UCSD-AML1 (cell line): Measurements from ENCODE around the gene CACFD1.
A peak's percentile ranks its signal among the peaks of the same experiment; 100 is the strongest.

ENCODE experiments used
- DNase-seq: peaks from one replicate; lab custom pipeline; 2025; ENCODE audit not compliant: unreplicated experiment; lab: John Stamatoyannopoulos, UW

Gene CACFD1

GRCh38 chr9:133459476-133460404, at the start of gene CACFD1:
TSS of gene CACFD1 (plus strand) at chr9:133459978. CDS start at chr9:133460067, 89 bp downstream.
- peak; percentile 96 for DNase-seq

DNA sequence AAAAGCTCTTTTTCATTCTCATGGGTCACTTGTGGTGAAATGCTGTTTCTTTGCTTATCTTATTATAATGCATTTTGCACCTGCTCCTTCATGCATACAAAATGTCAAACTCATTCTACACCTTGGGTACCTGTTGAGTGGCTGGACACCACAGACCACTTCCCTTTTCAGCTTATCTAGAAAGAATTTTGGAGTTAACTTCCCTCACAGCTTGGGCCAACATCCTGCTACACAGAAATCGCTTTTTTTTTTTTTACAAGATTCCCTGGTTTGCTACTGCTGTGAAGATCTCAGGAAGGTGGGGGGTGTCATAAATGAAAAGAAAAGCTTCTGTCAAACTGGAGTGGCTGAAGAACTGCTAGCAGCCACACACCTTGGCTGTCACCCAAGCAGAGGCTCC, 44.6 kb upstream of the CACFD1 start:
- no peak for DNase-seq

- peak; percentile 93 for DNase-seq
Measured at GRCh38 chr9:133417541-133418461, 42.0 kb upstream of the CACFD1 start, which contains the start of gene REXO4. TSS of gene REXO4 (minus strand) at chr9:133418010. CDS start at chr9:133417844, 166 bp downstream.

DNA sequence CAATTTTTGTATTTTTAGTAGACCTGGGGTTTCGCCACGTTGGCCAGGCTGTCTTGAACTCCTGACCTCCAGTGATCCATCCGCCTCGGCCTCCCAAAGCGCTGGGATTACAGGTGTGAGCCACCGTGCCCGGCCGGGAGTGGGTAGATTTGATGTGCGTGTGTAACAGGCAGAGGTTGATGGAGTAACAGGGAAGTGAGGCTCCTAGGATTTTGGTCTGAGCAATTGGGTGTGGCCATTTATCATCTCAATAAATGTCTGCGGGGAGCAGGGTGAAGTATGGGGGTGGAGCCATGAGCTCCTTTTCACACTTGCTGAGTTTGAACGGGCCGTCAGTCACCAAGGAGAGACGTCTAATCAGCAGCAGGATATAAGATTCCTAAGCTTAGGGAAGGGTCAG, 40.8 kb upstream of the CACFD1 start:
- DNase-seq, result no peak

GRCh38 chr9:133420392-133420827, 39.4 kb upstream of the CACFD1 start:
- no peak for DNase-seq

DNA sequence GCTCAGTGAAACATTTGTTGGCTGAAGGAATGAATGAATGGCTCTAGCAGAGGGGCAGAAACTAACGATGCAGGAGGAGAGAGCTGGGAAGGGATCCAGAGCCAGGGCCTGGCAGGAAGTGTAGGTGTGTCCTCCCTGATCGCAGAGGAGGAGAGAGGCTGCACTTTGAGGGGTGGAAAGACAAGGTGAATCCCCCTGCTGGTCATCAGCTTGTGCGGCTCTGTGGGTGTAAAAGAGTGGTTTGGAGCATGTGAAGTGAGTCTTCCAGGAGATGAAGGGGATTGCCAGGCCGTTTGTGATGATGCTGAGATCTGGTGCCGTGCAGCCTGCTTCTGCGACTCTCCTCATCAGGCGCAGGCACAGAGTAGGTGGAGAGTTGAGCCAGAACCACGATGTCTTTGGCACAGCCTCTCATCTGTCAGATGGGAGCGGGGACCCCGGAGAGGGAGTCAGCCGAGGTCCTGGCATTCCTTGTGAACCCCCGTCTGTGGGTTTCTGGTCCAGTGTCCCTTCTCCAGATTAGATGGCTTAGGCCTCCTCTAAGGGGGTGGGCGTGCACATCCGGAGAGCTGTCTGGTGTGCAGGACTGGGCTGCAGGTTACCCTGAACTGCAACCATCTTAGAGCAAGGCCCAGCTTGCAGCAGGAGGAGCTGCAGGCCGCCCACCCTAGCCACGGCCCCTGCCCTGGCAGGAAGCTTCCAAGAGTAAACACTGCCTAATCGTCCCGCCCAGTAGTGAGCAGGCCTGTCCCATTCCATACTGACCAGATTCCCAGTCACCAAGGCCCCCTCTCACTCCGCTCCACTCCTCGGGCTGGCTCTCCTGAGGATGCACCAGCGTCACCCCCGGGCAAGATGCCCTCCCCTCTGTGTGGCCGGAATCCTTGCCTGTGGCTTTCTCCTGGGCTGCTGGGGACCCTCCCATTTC, 37.9 kb upstream of the CACFD1 start, which contains the start of gene ADAMTS13:
ADAMTS13 (plus strand) TSS at position 753 of the 928 bp plus-strand sequence; CDS start at position 830, 77 bp downstream.
- no peak for DNase-seq

DNA sequence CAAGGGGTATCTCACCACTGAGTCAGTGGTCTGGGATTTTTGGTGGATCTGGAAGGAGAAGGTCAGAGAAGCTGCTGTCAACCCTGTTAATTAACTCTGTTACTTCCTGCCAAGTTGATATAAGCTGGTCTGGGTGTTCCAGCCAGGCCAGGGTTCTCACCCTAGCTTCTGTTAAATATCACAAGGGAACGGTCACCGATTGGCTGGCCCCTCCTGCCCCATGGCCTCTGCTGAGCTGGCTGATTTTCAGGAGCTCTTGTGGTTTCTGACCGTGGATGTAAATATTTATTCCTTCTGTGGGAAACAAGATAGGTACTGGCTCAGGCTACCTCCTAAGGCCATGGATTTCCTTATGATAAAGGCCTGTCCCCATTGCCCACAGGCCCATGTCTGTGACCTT, 36.6 kb upstream of the CACFD1 start:
- DNase-seq, result no peak

GRCh38 chr9:133424187-133424586, 35.6 kb upstream of the CACFD1 start:
- DNase-seq, result no peak

DNA sequence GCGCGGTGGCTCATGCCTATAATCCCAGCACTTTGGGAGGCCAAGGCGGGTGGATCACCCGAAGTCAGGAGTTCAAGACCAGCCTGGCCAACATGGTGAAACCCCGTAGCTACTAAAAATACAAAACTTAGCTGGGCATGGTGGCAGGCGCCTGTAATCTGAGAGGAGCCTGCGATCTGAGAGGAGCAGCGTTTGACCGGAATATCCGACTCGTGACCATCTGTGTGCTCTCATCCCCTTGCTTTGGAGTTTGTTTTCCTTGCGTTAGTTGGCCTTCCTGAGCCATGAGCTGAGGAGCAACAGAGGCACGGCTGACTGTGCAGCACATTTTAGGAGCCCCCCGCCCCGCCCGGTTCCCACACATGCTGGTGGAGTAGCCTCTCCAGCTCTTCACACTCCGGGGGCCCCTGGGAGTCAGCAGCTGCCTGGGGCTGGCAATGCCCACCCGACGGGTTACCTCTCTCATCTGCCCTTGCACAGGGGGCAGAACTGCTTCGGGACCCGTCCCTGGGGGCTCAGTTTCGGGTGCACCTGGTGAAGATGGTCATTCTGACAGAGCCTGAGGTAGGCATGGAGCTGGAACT, 34.6 kb upstream of the CACFD1 start:
- no peak for DNase-seq

DNA sequence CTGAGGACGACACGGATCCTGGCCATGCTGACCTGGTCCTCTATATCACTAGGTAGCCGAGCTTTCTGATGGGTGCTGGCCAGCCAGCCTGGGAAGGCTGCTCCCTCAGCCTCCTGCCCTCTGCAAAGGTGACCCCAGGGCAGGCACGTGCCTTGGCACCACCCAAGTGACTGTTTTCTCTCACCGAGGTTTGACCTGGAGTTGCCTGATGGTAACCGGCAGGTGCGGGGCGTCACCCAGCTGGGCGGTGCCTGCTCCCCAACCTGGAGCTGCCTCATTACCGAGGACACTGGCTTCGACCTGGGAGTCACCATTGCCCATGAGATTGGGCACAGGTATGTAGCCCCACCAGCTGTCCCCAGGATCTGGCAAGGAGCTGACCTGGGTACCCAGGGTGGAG, 33.8 kb upstream of the CACFD1 start:
- DNase-seq, result no peak

- DNase-seq, result no peak
Measured at GRCh38 chr9:133427658-133428348, 32.0 kb upstream of the CACFD1 start.

GRCh38 chr9:133428617-133429101, 31.1 kb upstream of the CACFD1 start:
- DNase-seq, result no peak

DNA sequence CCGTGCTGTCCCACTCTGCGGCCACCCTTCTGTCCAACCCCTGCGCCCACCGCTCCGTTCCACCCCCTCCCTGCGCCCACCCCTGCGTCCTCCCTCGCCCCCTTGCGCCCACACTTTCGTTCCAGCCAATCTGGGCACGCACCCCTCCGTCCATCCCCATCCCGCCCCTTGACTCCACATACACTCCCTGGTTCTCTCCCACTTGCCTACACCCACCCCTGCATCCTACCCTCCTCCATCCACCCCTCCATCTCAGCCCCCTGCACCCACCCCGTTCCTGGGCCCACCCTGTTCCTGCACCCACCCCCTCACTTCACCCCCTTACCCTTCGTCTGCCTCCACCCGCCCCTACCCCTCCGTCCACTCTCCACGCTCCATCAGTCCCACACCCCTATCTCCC, 30.6 kb upstream of the CACFD1 start:
- DNase-seq, result no peak

DNA sequence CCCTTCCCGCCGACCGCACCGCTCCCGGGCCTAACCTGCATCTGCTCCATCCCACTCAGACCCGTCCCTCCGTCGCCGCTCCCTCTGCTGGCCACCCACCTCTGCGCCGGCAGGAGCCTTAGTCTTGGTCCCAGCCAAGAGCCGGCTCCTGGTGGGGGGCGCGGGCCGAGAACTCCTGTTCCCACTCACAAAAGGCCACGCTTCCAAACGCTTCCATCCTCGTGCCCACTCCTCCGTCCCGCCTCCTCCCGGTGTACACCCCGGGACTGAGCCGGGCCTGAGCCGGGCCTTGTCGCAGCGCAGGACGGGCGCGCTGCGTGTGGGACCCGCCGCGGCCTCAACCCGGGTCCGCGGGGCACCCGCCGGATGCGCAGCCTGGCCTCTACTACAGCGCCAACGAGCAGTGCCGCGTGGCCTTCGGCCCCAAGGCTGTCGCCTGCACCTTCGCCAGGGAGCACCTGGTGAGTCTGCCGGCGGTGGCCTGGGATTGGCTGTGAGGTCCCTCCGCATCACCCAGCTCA, 30.1 kb upstream of the CACFD1 start:
- DNase-seq, result no peak

DNA sequence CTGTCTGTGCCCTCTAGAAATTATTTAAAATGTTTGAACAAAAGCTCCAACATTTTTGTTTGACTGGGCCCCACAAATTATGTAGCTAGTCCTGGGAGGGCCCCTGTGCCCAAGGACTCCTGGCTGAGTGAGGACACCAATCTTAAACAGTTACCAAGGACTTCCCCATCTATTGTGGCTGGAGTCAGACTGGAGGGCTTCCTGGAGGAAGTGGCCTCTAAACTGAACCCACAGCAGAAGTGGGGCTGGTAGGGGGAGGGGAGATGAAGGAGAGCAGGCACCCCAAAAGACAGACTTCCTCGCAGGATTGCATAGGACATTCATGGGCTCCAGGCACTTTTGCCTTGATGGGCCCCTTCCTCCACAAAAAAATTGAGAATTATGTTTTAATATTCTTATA, 29.5 kb upstream of the CACFD1 start:
- DNase-seq, result no peak

DNA sequence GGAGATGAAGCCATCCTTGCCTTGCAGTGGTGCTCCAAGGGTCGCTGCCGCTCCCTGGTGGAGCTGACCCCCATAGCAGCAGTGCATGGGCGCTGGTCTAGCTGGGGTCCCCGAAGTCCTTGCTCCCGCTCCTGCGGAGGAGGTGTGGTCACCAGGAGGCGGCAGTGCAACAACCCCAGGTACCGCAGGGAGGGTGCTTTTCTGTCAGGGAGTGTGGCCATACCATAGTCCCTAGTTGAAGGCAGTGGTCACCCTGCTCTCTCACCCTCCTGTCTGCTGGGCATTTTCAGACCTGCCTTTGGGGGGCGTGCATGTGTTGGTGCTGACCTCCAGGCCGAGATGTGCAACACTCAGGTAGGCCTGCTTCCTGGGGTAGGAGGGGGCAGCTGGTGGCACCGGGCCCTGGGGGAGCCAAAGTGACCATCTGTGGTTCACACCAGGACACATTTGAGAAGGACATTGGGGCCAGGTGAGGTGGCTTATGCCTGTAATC, 26.4 kb upstream of the CACFD1 start:
- no peak for DNase-seq

GRCh38 chr9:133436681-133437080, 23.1 kb upstream of the CACFD1 start:
- DNase-seq, result no peak

DNA sequence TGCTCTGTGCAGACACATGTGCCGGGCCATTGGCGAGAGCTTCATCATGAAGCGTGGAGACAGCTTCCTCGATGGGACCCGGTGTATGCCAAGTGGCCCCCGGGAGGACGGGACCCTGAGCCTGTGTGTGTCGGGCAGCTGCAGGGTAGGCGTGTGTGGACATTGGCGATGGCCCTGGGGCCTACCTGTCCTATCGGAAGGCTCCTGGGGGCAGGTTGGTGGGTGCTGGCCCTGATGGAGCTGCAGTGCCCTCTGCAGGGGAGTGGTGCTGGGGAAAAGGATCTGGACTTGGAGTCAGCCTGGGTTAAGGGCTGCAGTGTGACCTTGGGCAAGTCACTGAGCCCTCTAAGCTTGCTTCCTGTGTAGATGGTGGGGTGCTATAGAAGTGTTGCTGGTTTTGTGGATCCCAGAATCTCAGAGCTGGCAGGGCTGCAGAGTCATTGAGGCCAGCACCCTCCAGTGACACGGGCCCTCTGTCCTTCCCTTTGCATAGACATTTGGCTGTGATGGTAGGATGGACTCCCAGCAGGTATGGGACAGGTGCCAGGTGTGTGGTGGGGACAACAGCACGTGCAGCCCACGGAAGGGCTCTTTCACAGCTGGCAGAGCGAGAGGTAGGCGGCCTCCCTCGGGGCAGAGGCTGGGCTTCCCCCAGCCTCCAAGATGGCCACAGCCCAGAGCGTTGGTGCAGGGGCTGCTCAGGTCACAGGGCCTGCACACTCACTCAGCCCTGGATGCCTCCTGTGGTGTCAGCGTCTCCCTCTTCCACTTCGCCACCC, 21.8 kb upstream of the CACFD1 start:
- no peak for DNase-seq
